B cell (primary cell): ENCODE data around the gene CCDC124. TPM values are rescaled to one million over a fixed set of nuclear protein-coding genes. Genes with fewer than 3 reads are reported as not detected.

Experiments
- ATAC-seq: fragments of 200-7000 bp; cut with Tn5 transposase; one replicate; pipeline ENCODE4 v1.10.0; 2021; ENCODE audit warnings: low read depth, mild to moderate bottlenecking, moderate number of reproducible peaks, moderate library complexity
- CTCF ChIA-PET: fragments of 350-600 bp; sonication (Branson Sonifier 250); formaldehyde crosslinking; loops from one replicate; lab custom pipeline; 2021; ENCODE audit warnings: antibody characterized with exemption, inconsistent platforms; lab: Charles Lee
- POLR2A ChIA-PET: fragments of 350-600 bp; sonication (Branson Sonifier 250); formaldehyde crosslinking; loops from one replicate; lab custom pipeline; 2021; ENCODE audit warnings: antibody characterized with exemption; lab: Charles Lee
- DNase-seq: peaks from one replicate; pipeline ENCODE4 v3.0.0; 2013
- H2AFZ ChIP-seq: 2 replicates; pipeline ENCODE4 v1.6.1; 2012; ENCODE audit warnings: mild to moderate bottlenecking, low read depth, low read length; ENCODE audit not compliant: insufficient read depth, poor library complexity, severe bottlenecking
- H3K27ac ChIP-seq, 2 donors: 1 replicate in 1 of 2; 2 replicates in 1 of 2; pipeline ENCODE4 v1.5.1; 2012 to 2013; ENCODE audit warnings: low read length in 2 of 2, mild to moderate bottlenecking in 2 of 2, moderate library complexity in 1 of 2
- H3K27me3 ChIP-seq, 4 experiments: fragments of 200-600 bp in 1 of 4; sonication (generic) in 1 of 4; replicated peaks in 1 of 4; 1 replicate in 2 of 4; 2 replicates in 2 of 4; pipeline versions ENCODE4 v1.6.1 to v1.7.0; 2013 to 2016; ENCODE audit warnings: low read length in 3 of 4, mild to moderate bottlenecking in 2 of 4, mixed read lengths in 1 of 4, moderate library complexity in 1 of 4; ENCODE audit not compliant: insufficient read depth in 4 of 4, control insufficient read depth in 3 of 4; ENCODE audit errors: control extremely low read depth in 1 of 4
- H3K36me3 ChIP-seq, 2 experiments: replicated peaks in 1 of 2; 1 replicate in 1 of 2; 2 replicates in 1 of 2; pipeline versions ENCODE4 v1.6.1 to v1.7.1; 2013; ENCODE audit warnings: low read length in 1 of 2; ENCODE audit not compliant: insufficient read depth in 2 of 2, control insufficient read depth in 1 of 2; ENCODE audit errors: control extremely low read depth in 1 of 2, extremely low read depth in 1 of 2
- H3K4me1 ChIP-seq, 2 donors: fragments of 200-600 bp in 1 of 2; sonication (generic) in 1 of 2; 1 replicate in 1 of 2; 2 replicates in 1 of 2; pipeline versions ENCODE4 v1.5.1 to v1.6.1; 2013 to 2017; ENCODE audit warnings: low read length in 2 of 2; ENCODE audit not compliant: control insufficient read depth in 2 of 2, insufficient read depth in 2 of 2
- H3K4me2 ChIP-seq: replicated peaks from 2 replicates; pipeline ENCODE3; 2012; ENCODE audit warnings: mild to moderate bottlenecking, low read depth, low read length; ENCODE audit not compliant: poor library complexity, severe bottlenecking
- H3K4me3 ChIP-seq, 5 experiments: fragments of 200-600 bp in 1 of 5; sonication (generic) in 1 of 5; 1 replicate in 3 of 5; 2 replicates in 2 of 5; pipeline versions ENCODE4 v1.5.1 to v1.7.0; 2011 to 2016; ENCODE audit warnings: low read length in 4 of 5, mild to moderate bottlenecking in 4 of 5, low read depth in 2 of 5, control low read depth in 1 of 5, moderate library complexity in 1 of 5; ENCODE audit not compliant: insufficient read depth in 1 of 5; ENCODE audit errors: control extremely low read depth in 1 of 5, extremely low read depth in 1 of 5
- H3K79me2 ChIP-seq: fragments of 200-600 bp; sonication (generic); one replicate; pipeline ENCODE4 v1.6.0; 2016; ENCODE audit warnings: low read length; ENCODE audit not compliant: control insufficient read depth, insufficient read depth
- H3K9ac ChIP-seq: fragments of 200-600 bp; sonication (generic); 2 replicates; pipeline ENCODE4 v1.6.1; 2017; ENCODE audit warnings: mild to moderate bottlenecking, low read length, moderate library complexity
- H3K9me3 ChIP-seq, 3 donors: one replicate each; pipeline versions ENCODE4 v1.6.1 to v1.7.1; 2013; ENCODE audit warnings: low read length in 2 of 3; ENCODE audit not compliant: control insufficient read depth in 2 of 3, insufficient read depth in 1 of 3; ENCODE audit errors: control extremely low read depth in 1 of 3
- H4K20me1 ChIP-seq: 2 replicates; pipeline ENCODE4 v1.6.0; 2012; ENCODE audit warnings: mild to moderate bottlenecking, low read length; ENCODE audit not compliant: insufficient read depth, control insufficient read depth, poor library complexity, severe bottlenecking
- H3K27ac Mint-ChIP-seq: one replicate; pipeline ENCODE4 v1.8.0; 2021; ENCODE audit warnings: mixed read lengths
- H3K27me3 Mint-ChIP-seq: one replicate; pipeline ENCODE4 v1.8.0; 2021; ENCODE audit warnings: mixed read lengths
- H3K4me1 Mint-ChIP-seq: one replicate; pipeline ENCODE4 v1.8.0; 2021; ENCODE audit warnings: mixed read lengths
- H3K4me3 Mint-ChIP-seq: one replicate; pipeline ENCODE4 v1.8.0; 2021; ENCODE audit warnings: mixed read lengths
- H3K9me3 Mint-ChIP-seq: one replicate; pipeline ENCODE4 v1.8.0; 2022; ENCODE audit warnings: mixed read lengths; ENCODE audit not compliant: insufficient read depth
- EZH2 ChIP-seq: IDR thresholded peaks from 2 replicates; pipeline ENCODE4 v1.6.1; 2012; ENCODE audit warnings: borderline replicate concordance, low read depth, mild to moderate bottlenecking, moderate library complexity, low read length; ENCODE audit not compliant: insufficient read depth, poor library complexity, severe bottlenecking
- WGBS: methylation state at CpG from one replicate; pipeline ENCODE4 v1.1.5; 2013; ENCODE audit warnings: missing lambda C conversion rate; ENCODE audit not compliant: insufficient coverage; 5-methylcytosine and 5-hydroxymethylcytosine counted together
- intact Hi-C: fragments of 100-400 bp; cut with micrococcal nuclease; formaldehyde crosslinking; loops from one replicate; pipeline ENCODE4 v1.10.0; 2022
- polyA plus RNA-seq: library from polyadenylated mRNA; depleted of rRNA; stranded (reverse); fragments of >200 nt; gene quantifications from 2 replicates; pipeline ENCODE4 v1.2.3, GENCODE V29; 2012
- total RNA-seq, 2 donors: library from RNA; stranded (reverse); fragments of 120-200 nt in 1 of 2; gene quantifications; 1 replicate in 1 of 2; 2 replicates in 1 of 2; pipeline versions ENCODE4 v1.2.3 to v1.2.4, GENCODE V29; 2013 to 2022
- TF ChIP-seq, protein P1 (sequence below): fragments of 200-600 bp; IDR thresholded peaks from one replicate; pipeline ENCODE4 v1.8.0; 2022; ENCODE audit warnings: antibody characterized with exemption, mild to moderate bottlenecking

CCDC124 gene
- total and polyA plus RNA-seq, 2 donors (not counting 1 experiment from before 2014, with no cell fraction given) = 25.0 to 57.8 TPM

DNA sequence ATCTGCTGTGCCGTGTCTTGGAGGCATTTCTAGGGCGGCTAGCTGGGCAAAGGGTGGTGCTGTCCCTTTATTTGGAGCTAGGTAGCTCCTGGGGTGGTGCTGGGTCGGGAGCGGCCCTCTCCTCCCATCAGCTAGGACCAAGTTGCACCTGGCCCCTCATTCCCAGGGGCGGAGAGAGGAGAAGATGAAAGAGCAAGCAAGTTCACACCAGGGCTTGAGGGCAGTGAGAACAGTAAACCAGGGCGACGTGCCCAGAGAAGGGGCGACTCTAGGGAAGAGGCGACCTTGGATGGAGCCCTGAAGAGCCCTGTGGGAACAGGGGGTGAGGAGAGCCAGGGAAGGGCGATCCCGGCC lies 17.1 kb downstream of the CCDC124 start:
- H4K20me1 ChIP-seq = peaks cover 15% of the 10 kb centered on the region
- peaks cover 62 to 65% of the 10 kb centered on the region in 2 donors for H3K4me1 ChIP-seq
- Mint-ChIP-seq H3K27ac (peak overlapping the region; percentile 72), H3K27me3 (peaks cover 26% of the 10 kb centered on the region), H3K4me1 (peaks cover 57% of the 10 kb centered on the region), H3K9me3 (no peaks in the 10 kb centered on the region), H3K4me3 (peak overlapping the region; percentile 88)
- H2AFZ ChIP-seq = no peak overlapping the region
- H3K9ac ChIP-seq = peak overlapping the region; percentile 54
- H3K9me3 ChIP-seq = peaks cover 0 to 20% (median 0%) of the 10 kb centered on the region in 3 donors
- H3K27me3 ChIP-seq = peaks cover 0 to 59% (median 41%) of the 10 kb centered on the region in 4 experiments
- peak overlapping the region; percentile 94 for H3K4me2 ChIP-seq
- H3K27ac ChIP-seq = no peak overlapping the region
- POLR2A ChIA-PET = interaction anchor here (0.8 to 1.0 kb wide), 2 partner anchors 90 to 137 kb away, joined by 3 read pairs; partner anchors contain the start of gene RPL18A
- intact Hi-C loops = loop anchor here (2.0 to 5.0 kb wide), 2 partner anchors 29 to 147 kb away; partner anchors contain the start of gene MAST3
- WGBS = 17% methylated on average over 8 of the region's 11 CpGs
- H3K79me2 ChIP-seq = no peaks in the 10 kb centered on the region
- H3K36me3 ChIP-seq = no peaks in the 10 kb centered on the region
- no peak for DNase-seq
- no peak for ATAC-seq
- H3K4me3 ChIP-seq = peak overlapping the region in 3 of 5 experiments; percentile 13 to 48 (median 36)
- no peak for TF ChIP-seq EZH2
- TF ChIP-seq, protein P1, sequence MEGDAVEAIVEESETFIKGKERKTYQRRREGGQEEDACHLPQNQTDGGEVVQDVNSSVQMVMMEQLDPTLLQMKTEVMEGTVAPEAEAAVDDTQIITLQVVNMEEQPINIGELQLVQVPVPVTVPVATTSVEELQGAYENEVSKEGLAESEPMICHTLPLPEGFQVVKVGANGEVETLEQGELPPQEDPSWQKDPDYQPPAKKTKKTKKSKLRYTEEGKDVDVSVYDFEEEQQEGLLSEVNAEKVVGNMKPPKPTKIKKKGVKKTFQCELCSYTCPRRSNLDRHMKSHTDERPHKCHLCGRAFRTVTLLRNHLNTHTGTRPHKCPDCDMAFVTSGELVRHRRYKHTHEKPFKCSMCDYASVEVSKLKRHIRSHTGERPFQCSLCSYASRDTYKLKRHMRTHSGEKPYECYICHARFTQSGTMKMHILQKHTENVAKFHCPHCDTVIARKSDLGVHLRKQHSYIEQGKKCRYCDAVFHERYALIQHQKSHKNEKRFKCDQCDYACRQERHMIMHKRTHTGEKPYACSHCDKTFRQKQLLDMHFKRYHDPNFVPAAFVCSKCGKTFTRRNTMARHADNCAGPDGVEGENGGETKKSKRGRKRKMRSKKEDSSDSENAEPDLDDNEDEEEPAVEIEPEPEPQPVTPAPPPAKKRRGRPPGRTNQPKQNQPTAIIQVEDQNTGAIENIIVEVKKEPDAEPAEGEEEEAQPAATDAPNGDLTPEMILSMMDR = no peak
- CTCF ChIA-PET = interaction anchor here (4.6 to 8.7 kb wide), 3 partner anchors 11 to 48 kb away, joined by 28 to 117 read pairs (median 51); partner anchors contain the start of gene CCDC124
